Endodermal cell (in vitro differentiated cells): Measurements from ENCODE around the gene LRP3. TPM values are rescaled to one million over a fixed set of nuclear protein-coding genes. Genes with fewer than 3 reads are reported as not detected.

Experiments
- DNase-seq: peaks from one replicate; pipeline ENCODE4 v3.0.0-alpha.2; 2017
- H3K27ac ChIP-seq: 2 replicates; pipeline ENCODE4 v1.5.1; 2013; ENCODE audit warnings: mild to moderate bottlenecking, low read depth, low read length, moderate library complexity
- H3K27me3 ChIP-seq: 2 replicates; pipeline ENCODE4 v1.6.1; 2013; ENCODE audit warnings: mild to moderate bottlenecking, low read length, moderate library complexity; ENCODE audit not compliant: insufficient read depth, control insufficient read depth, poor library complexity, severe bottlenecking
- H3K36me3 ChIP-seq: 2 replicates; pipeline ENCODE4 v1.7.0; 2013; ENCODE audit warnings: mild to moderate bottlenecking, low read length, moderate library complexity; ENCODE audit not compliant: control insufficient read depth, insufficient read depth
- H3K4me1 ChIP-seq: one replicate; pipeline ENCODE4 v1.7.0; 2013; ENCODE audit warnings: low read length; ENCODE audit not compliant: control insufficient read depth, insufficient read depth
- H3K4me3 ChIP-seq: 2 replicates; pipeline ENCODE4 v1.5.1; 2013; ENCODE audit warnings: mild to moderate bottlenecking, low read length, moderate library complexity
- H3K9ac ChIP-seq: 2 replicates; pipeline ENCODE4 v1.6.1; 2013; ENCODE audit warnings: mild to moderate bottlenecking, low read length, moderate library complexity; ENCODE audit not compliant: poor library complexity, severe bottlenecking; ENCODE audit errors: extremely low read depth
- H3K9me3 ChIP-seq: 2 replicates; pipeline ENCODE4 v1.6.1; 2013; ENCODE audit warnings: mild to moderate bottlenecking, low read length, moderate library complexity; ENCODE audit not compliant: control insufficient read depth
- H3K27ac Mint-ChIP-seq: 2 replicates; pipeline ENCODE4 v1.8.0; 2020; ENCODE audit warnings: mixed read lengths
- H3K27me3 Mint-ChIP-seq: 2 replicates; pipeline ENCODE4 v1.8.0; 2021; ENCODE audit warnings: mild to moderate bottlenecking, mixed read lengths; ENCODE audit not compliant: insufficient read depth
- H3K36me3 Mint-ChIP-seq: 2 replicates; pipeline ENCODE4 v1.8.0; 2020; ENCODE audit warnings: low read depth, mixed read lengths
- H3K4me1 Mint-ChIP-seq: 2 replicates; pipeline ENCODE4 v1.8.0; 2020; ENCODE audit warnings: mixed read lengths
- H3K4me3 Mint-ChIP-seq: 2 replicates; pipeline ENCODE4 v1.8.0; 2020; ENCODE audit warnings: mild to moderate bottlenecking, moderate library complexity, mixed read lengths
- H3K9me3 Mint-ChIP-seq: 2 replicates; pipeline ENCODE4 v1.8.0; 2020; ENCODE audit warnings: mild to moderate bottlenecking, mixed read lengths
- CTCF ChIP-seq: fragments of 200-600 bp; sonication (generic); conservative IDR thresholded peaks from 2 replicates; pipeline ENCODE4 v1.5.0; 2021; ENCODE audit warnings: antibody characterized with exemption, mild to moderate bottlenecking
- WGBS, 2 experiments: methylation state at CpG; one replicate each; pipeline versions ENCODE4 v1.1.5 to v1.1.7; 2013; ENCODE audit warnings: missing lambda C conversion rate in 2 of 2, mixed read lengths in 1 of 2; ENCODE audit not compliant: insufficient coverage in 1 of 2, insufficient read length in 1 of 2; 5-methylcytosine and 5-hydroxymethylcytosine counted together
- total RNA-seq, 2 donors: library from RNA; stranded (reverse); fragmentation: NEBNext Ultra II Directional in 1 of 2; extraction: Animal tissue kit (Norgen Biotek cat#: 25700) in 1 of 2; gene quantifications; 2 replicates in 1 of 2; 3 replicates in 1 of 2; pipeline ENCODE4 v1.2.1, GENCODE V29; 2021

Gene LRP3
- total RNA-seq, 2 donors from 2014 or later, result 21.2 to 34.4 TPM

GRCh38 chr19:33257828-33258227, 63.7 kb downstream of the LRP3 start:
- no peak overlapping the region for H3K4me3 ChIP-seq
- H3K27ac Mint-ChIP-seq, result no peak overlapping the region
- no peak overlapping the region for H3K9ac ChIP-seq
- WGBS, 2 experiments, result 100% methylated on average over 2 of the region's 2 CpGs; no CpG with 5 or more reads in 1 of the 2 experiments
- H3K36me3 Mint-ChIP-seq, result no peaks in the 10 kb centered on the region
- no peak overlapping the region for H3K27ac ChIP-seq
- H3K9me3 Mint-ChIP-seq, result peaks cover 5% of the 10 kb centered on the region
- no peaks in the 10 kb centered on the region for H3K4me1 Mint-ChIP-seq
- H3K27me3 Mint-ChIP-seq, result no peaks in the 10 kb centered on the region
- H3K9me3 ChIP-seq, result no peaks in the 10 kb centered on the region
- H3K4me1 ChIP-seq, result no peaks in the 10 kb centered on the region
- H3K27me3 ChIP-seq, result no peaks in the 10 kb centered on the region
- no peak for TF ChIP-seq CTCF
- H3K4me3 Mint-ChIP-seq, result no peak overlapping the region
- H3K36me3 ChIP-seq, result no peaks in the 10 kb centered on the region
- DNase-seq, result no peak

Other genes with a start within 250 kb of the LRP3 start
- gene CEP89, start 222.4 kb upstream of the LRP3 start, total RNA-seq, result 10 to 100 TPM; 35.6 to 40.4 TPM
- 1 to 10 TPM; 4.6 to 5.4 TPM for gene FAAP24, start 222.1 kb upstream of the LRP3 start, total RNA-seq
- gene RHPN2, start 129.4 kb upstream of the LRP3 start, total RNA-seq, result 10 to 100 TPM; 52.0 to 53.2 TPM
- gene GPATCH1, start 113.1 kb upstream of the LRP3 start, total RNA-seq, result 10 to 100 TPM; 10.1 to 11.2 TPM
- not detected for gene WDR88, start 62.2 kb upstream of the LRP3 start, total RNA-seq
- gene SLC7A10, start 31.5 kb downstream of the LRP3 start, total RNA-seq, result under 1 TPM in 1 of 2 donors, not detected in 1; 0.35 TPM
- 1 to 10 TPM; 1.8 to 2.1 TPM for gene CEBPA, start 108.2 kb downstream of the LRP3 start, total RNA-seq
- gene CEBPG, start 179.4 kb downstream of the LRP3 start, total RNA-seq, result 10 to 100 TPM; 31.9 to 33.8 TPM